ENCODE data around the gene SNCG.
"Not testable (repeated sequence)": the region's sequence is repeated elsewhere in the genome, so short reads cannot be mapped to it uniquely, and the experiment has no call there.

The SNCG gene

DNA sequence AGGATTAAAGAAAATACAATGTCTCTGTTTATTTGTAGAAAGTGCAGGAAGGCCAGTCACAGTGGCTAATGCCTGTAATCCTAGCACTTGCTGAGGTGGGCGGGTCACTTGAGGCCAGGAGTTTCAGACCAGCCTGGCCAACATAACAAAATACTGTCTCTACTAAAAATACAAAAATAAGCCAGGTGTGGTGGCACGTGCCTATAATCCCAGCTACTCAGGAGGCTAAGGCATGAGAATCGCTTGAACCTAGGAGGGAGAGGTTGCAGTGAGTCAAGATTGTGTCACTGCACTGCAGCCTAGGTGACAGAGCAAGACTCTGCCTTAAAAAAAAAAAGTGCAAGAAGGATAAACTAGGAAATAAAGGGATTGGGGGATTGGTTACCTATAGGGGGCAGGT lies 20.1 kb downstream of the SNCG start:
- DNase-seq (ENCODE audit: low read depth), result not testable (repeated sequence)

DNA sequence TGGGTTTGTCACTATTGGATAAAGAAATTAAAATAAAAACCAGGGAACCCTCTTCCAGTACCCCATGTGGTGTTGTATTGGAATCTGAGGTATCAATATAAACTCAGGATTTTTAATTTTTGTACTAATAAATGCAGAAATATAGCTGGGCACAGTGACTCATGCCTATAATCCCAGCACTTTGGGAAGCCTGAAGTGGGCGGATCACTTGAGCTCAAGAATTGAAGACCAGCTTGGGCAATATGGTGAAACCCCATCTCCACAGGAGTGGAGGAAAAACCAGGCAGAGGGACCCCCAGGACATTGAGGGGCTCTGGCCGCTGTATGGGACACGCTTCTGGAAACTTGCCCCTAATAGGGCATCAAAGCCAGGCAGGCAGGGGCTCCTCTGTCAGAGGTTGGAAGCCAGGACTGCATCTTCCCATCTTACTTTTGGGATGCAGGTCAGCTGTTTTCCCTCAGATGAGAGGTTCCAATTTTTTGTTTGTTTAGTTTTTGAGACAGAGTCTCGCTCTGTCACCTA lies 21.0 kb downstream of the SNCG start:
- no peak for DNase-seq (ENCODE audit: low read depth)

DNA sequence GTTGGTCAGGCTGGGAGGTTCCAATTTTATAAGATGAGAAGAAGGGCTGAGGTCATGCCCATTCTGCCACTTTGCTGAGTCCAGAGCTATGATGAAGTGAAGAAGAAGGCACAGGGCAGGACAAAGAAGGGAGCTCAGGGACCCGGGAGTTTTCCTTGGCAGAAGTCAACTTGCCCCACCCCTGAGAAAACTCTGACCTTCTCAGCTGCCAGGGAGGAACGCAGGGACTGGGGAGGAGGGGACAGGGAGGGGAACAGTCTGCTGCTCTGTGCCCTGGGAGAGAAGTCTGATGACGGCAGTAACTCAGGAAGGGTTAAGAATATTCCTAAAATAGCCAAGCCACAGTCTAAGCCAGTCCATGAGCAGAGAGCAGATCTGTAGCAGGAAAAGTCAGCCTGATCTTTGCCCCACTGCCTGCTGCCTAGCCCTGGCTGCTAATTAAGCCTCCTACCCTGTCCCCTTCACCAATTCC lies 21.6 kb downstream of the SNCG start:
- no peak for DNase-seq (ENCODE audit: low read depth)

DNA sequence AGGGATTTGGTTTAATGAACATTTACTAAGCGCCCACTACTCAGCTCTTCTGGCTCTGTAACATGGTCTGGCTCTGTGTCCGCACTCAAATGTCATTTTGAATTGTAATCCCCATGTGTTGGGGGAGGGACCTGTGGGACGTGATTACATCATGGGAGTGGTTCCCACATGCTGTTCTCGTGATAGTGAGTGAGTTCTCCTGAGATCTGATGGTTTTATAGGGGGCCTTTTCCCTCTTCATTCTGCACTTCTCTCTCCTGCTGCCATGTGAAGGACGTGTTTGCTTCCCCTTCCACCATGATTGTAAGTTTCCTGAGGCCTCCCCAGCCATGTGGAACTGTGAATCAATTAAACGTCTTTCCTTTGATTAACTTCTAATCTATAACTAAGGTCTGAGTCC lies 22.6 kb downstream of the SNCG start:
- not testable (repeated sequence) for DNase-seq (ENCODE audit: low read depth)

DNA sequence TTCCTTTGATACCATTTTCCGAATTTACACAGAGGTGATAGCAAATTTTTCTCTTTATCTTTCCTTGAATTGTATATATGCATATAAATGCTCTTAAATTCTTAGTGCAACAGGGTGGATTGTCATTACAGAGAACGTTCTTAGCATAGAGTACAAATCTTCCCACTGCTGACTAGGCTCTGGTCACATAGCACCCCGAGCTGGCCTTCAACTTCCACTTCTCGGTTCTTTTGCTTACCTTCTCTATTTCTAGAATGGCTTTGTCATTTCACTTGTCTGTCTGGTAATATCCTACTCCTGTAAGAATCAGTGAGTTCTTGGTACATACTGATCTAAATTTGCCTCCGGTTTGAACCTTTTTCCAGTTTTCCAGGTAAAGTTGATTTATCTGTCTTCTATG lies 23.3 kb downstream of the SNCG start:
- DNase-seq (ENCODE audit: low read depth), result no peak

DNA sequence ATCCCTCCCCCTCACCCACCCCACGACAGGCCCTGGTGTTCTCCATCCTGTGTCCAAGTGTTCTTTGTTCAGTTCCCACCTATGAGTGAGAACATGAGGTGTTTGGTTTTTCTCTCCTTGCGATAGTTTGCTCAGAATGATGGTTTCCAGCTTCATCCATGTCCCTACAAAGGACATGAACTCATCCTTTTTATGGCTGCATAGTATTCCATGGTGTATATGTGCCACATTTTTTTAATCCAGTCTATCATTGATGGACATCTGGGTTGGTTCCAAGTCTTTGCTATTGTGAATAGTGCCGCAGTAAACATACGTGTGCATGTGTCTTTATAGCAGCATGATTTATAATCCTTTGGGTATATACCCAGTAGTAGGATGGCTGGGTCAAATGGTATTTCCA lies 26.1 kb downstream of the SNCG start:
- DNase-seq (ENCODE audit: low read depth), result not testable (repeated sequence)

DNA sequence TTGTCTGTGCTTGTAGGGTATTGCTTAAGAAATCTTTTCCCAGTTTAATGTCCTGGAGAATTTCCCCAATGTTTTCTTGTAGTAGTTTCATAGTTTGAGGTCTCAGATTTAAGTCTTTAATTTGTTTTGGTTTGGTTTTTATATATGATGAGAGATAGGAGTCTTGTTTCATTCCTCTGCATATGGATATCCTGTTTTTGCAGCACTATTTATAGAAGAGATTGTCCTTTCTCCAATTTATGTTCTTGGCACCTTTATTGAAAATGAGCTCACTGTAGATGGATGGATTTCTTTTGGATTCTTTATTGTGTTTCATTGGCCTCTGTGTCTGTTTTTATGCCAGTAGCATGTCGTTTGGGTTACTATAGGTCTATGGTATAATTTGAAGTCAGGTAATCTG lies 30.1 kb downstream of the SNCG start:
- DNase-seq (ENCODE audit: low read depth), result no peak

DNA sequence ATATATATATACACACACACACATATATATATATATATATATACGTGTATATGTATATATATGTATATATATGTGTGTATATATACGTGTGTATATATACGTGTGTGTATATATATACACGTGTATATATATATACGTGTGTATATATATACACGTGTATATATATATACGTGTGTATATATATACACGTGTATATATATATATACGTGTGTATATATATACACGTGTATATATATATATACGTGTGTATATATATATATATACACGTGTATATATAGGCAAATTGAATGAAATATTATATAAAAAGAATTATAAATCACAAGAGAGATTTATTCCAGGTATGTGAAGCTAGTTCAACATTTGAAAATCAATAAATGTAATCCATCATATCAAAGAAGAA lies 33.0 kb downstream of the SNCG start:
- DNase-seq (ENCODE audit: low read depth), result not testable (repeated sequence)

DNA sequence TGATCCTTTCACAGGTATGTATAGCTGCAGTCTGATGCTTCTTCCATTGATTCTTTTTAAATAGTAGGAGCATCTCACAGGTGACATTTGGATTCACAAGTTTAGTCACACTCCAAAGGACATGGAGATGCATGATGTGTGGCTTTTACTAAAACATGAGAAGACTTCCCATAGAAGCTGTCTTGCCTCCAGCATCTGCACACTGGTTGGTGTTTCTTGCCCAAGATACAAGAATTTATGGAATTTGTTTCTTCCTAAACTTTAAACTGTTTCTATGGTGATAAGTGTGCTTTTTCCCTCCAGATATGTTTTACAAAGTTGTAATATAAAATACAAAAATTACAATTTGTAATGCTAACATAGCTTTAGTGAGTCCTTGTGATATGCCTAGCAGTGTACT lies 34.1 kb downstream of the SNCG start:
- no peak for DNase-seq (ENCODE audit: low read depth)

DNA sequence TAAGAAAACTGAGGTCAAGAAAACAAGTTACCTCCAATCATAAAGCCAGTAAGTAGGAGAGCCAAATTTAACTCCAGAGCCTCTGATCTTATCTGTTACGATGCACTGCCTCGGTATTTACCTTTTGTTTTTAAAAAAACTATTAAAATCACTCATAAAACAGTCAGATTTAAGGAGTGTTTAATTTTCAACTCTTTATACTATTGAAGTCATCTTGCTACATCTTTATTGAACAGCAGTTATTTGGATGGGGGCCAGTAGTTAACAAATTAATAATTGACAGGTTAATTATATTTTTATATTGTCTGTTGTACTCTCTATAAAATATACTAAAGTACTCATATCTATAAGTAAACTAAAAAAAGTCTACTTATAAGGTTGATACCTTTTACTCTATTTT lies 34.5 kb downstream of the SNCG start:
- no peak for DNase-seq (ENCODE audit: low read depth)

DNA sequence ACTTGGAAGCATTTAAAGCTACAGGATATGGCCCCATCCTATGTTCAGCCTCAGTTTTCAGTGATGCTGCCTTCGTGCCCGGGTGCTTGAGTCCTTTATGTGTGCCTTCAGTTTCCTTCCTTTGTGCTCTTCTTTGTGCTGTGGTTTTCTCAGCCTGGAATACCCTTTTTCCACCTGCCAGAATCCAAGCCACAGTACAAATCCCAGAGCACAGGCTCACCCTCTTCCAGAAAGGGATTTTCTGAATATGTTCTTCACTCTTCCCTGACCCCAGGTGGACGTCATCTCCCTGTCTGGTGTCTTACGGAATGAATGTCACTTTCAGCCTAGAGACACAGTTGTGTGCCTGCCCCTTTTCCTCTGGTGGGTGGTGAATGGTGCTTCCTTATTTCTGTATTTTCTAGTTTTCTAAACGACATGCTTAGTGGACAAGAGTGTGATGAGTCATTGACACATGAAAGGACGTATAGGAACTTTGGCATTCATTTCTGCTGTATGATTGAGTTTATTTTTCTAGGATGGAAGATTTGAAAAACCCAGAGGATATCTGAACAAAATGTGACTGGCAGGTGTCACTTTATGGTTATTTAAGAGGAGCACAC lies 41.5 kb downstream of the SNCG start:
- not testable (repeated sequence) for DNase-seq (ENCODE audit: low read depth)

DNA sequence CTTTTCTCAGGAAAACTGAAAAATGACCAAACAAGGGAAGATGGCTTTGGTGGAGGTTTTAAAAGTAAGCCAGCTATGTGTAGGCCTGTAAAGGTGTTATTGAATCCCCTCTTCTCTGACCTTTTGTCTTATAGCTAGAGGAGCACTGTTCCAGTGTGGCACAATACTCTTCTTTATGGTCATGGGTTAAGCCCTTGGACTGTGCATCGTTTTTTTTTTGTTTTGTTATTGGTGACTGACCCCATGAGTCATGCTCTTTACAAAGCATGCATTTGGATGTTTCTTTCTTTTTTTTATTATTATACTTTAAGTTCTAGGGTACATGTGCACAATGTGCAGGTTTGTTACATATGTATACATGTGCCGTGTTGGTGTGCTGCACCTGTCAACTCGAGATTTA lies 42.1 kb downstream of the SNCG start:
- DNase-seq (ENCODE audit: low read depth), result no peak

DNA sequence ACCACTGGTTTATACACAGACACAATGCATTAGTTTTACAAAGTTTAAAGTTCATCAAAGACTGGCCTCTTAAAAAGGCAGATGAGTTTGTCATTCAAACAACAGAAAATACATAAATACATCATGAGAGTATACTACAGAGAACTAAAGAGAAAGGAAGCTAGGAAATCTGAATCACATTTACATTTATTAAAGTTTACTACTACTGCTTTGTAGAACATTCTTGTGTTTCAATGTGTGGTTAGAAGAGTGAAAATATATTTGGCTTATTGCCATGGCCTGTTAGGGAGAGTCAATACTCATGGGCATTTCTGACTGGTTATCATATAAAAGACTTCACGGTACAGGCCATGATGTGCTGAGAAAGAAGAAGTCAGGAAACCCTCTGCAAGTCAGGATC lies 48.7 kb downstream of the SNCG start:
- not testable (repeated sequence) for DNase-seq (ENCODE audit: low read depth)

DNA sequence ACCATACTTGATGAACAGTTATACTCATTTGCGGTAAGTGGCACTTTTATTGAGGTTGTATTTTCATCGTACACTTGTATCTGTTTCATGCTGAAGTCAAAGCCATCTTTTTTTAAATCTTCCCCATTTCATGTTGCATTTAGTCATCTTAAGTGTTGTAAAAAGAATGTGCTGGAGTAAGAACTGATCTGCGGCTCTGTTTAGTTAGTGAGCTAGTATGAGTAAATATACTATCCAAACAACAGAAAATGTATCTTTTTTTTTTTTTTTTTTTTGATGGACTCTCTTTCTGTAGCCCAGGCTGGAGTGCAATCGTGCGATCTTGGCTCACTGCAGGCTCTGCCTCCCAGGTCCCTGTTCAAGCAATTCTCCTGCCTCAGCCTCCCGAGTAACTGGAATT lies 49.3 kb downstream of the SNCG start:
- not testable (repeated sequence) for DNase-seq (ENCODE audit: low read depth)

DNA sequence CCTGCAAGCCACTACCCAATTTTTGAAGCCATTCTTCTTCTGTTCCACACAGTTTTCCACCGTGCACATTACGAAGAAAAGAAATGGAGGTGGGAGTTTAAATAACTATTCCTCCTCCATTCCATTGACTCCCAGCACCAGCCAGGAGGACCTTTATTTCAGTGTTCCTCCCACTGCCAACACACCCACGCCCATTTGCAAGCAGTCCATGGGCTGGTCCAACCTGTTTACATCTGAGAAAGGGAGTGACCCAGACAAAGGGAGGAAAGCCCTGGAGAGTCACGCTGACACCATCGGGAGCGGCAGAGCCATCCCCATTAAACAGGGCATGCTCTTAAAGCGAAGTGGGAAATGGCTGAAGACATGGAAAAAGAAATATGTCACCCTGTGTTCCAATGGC lies 49.9 kb downstream of the SNCG start:
- not testable (repeated sequence) for DNase-seq (ENCODE audit: low read depth)

DNA sequence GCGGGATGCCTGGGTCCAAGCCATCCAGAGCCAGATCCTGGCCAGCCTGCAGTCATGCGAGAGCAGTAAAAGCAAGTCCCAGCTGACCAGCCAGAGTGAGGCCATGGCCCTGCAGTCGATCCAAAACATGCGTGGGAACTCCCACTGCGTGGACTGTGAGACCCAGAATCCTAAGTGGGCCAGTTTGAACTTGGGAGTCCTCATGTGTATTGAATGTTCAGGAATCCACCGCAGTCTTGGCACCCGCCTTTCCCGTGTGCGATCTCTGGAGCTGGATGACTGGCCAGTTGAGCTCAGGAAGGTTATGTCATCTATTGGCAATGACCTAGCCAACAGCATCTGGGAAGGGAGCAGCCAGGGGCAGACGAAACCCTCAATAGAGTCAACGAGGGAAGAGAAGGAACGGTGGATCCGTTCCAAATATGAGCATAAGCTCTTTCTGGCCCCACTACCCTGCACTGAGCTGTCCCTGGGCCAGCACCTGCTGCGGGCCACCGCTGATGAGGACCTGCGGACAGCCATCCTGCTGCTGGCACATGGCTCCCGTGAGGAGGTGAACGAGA lies 50.8 kb downstream of the SNCG start:
- not testable (repeated sequence) for DNase-seq (ENCODE audit: low read depth)

Data from non-pigmented ciliary epithelial cell (primary cell).